ENCODE measurements around the gene DLG5. TPM values are rescaled to one million over a fixed set of nuclear protein-coding genes. Genes with fewer than 3 reads are reported as not detected.
A peak's percentile ranks its signal among the peaks of the same experiment; 100 is the strongest.

DLG5 gene
- total RNA-seq, 1 experiment from 2014 or later: 127 TPM

DNA sequence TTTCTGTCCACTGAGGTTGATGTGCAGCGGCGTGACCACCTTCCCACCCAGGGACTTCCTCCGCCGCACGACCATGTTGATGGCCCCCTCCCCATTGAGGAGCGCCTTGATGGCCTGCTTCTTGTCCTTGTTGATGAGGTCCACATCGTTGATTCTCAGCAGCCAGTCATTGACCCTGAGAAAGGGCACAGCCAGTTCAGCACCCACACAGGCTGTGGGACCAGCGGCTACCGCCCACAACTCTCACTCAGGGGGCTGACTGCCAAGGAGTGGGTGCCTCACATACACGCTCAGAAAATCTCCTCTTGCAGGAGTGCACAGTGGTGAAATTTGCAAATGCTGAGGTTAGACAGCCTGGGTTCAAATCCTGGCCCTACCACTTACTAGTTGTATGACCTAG, 97.2 kb downstream of the DLG5 start:
- TF ChIP-seq, protein P1, sequence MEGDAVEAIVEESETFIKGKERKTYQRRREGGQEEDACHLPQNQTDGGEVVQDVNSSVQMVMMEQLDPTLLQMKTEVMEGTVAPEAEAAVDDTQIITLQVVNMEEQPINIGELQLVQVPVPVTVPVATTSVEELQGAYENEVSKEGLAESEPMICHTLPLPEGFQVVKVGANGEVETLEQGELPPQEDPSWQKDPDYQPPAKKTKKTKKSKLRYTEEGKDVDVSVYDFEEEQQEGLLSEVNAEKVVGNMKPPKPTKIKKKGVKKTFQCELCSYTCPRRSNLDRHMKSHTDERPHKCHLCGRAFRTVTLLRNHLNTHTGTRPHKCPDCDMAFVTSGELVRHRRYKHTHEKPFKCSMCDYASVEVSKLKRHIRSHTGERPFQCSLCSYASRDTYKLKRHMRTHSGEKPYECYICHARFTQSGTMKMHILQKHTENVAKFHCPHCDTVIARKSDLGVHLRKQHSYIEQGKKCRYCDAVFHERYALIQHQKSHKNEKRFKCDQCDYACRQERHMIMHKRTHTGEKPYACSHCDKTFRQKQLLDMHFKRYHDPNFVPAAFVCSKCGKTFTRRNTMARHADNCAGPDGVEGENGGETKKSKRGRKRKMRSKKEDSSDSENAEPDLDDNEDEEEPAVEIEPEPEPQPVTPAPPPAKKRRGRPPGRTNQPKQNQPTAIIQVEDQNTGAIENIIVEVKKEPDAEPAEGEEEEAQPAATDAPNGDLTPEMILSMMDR (IDR thresholded peaks at IDR 0.05; ENCODE audit: unreplicated experiment): no peak
- ChIA-PET POLR2A (no interaction called here), CTCF (no interaction called here)
- intact Hi-C loops (cut with micrococcal nuclease): no loop called here
- no peak overlapping the region for H3K4me3 Mint-ChIP-seq (ENCODE audit: unreplicated experiment)
- H3K36me3 Mint-ChIP-seq (ENCODE audit: insufficient read depth, unreplicated experiment): peaks cover 100% of the 10 kb centered on the region
- H3K4me1 Mint-ChIP-seq (ENCODE audit: insufficient read depth, unreplicated experiment): no peaks in the 10 kb centered on the region
- no peak overlapping the region for H3K27ac Mint-ChIP-seq (ENCODE audit: low read depth, unreplicated experiment)
- H3K27me3 Mint-ChIP-seq (ENCODE audit: insufficient read depth, unreplicated experiment): no peaks in the 10 kb centered on the region
- no peaks in the 10 kb centered on the region for H3K9me3 Mint-ChIP-seq (ENCODE audit: unreplicated experiment)
- no TSS peak for BruUV-seq (replicated peaks)
- DNase-seq (ENCODE audit: unreplicated experiment): no peak

DNA sequence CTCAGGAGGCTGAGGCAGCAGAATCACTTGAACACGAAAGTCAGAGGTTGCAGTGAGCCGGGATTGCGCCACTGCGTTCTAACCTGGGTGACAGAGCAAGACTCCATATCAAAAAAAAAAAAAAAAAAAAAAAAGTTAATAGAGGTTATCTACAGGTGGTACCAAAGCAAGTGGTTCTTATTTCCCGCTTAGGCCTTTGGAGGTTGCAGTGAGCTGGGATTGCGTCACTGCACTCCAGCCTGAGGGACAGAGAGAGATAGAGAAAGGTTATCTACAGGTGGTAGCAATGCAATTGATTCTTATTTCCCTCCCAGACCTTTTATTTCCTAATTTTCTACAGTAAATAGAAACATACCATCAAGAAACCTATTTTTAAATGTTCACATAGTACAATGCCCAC, 98.2 kb downstream of the DLG5 start:
- H3K36me3 Mint-ChIP-seq (ENCODE audit: insufficient read depth, unreplicated experiment): peaks cover 100% of the 10 kb centered on the region
- no peak for DNase-seq (ENCODE audit: unreplicated experiment)
- BruUV-seq (replicated peaks): no TSS peak
- no peaks in the 10 kb centered on the region for H3K4me1 Mint-ChIP-seq (ENCODE audit: insufficient read depth, unreplicated experiment)
- no peaks in the 10 kb centered on the region for H3K27me3 Mint-ChIP-seq (ENCODE audit: insufficient read depth, unreplicated experiment)
- ChIA-PET CTCF (interaction anchor here (0.6 kb wide), 1 partner anchor 1452 kb away, joined by 4 read pairs; no protein-coding TSS in a partner anchor), POLR2A (interaction anchor here (0.8 to 1.0 kb wide), 2 partner anchors 12 to 44 kb away, joined by 3 to 4 read pairs; no protein-coding TSS in a partner anchor)
- no peaks in the 10 kb centered on the region for H3K9me3 Mint-ChIP-seq (ENCODE audit: unreplicated experiment)
- H3K27ac Mint-ChIP-seq (ENCODE audit: low read depth, unreplicated experiment): no peak overlapping the region
- TF ChIP-seq, protein P1 (IDR thresholded peaks at IDR 0.05; ENCODE audit: unreplicated experiment): no peak
- intact Hi-C loops (cut with micrococcal nuclease): no loop called here
- no peak overlapping the region for H3K4me3 Mint-ChIP-seq (ENCODE audit: unreplicated experiment)

GRCh38 chr10:77827366-77827765, 99.2 kb downstream of the DLG5 start:
- Mint-ChIP-seq H3K9me3 (ENCODE audit: unreplicated experiment) (no peaks in the 10 kb centered on the region), H3K4me1 (ENCODE audit: insufficient read depth, unreplicated experiment) (no peaks in the 10 kb centered on the region), H3K36me3 (ENCODE audit: insufficient read depth, unreplicated experiment) (peaks cover 100% of the 10 kb centered on the region), H3K27me3 (ENCODE audit: insufficient read depth, unreplicated experiment) (no peaks in the 10 kb centered on the region), H3K4me3 (ENCODE audit: unreplicated experiment) (no peak overlapping the region), H3K27ac (ENCODE audit: low read depth, unreplicated experiment) (peak overlapping the region; percentile 42)
- ChIA-PET POLR2A (interaction anchor here (1.0 kb wide), 1 partner anchor 13 kb away, joined by 3 read pairs; no protein-coding TSS in a partner anchor), CTCF (interaction anchor here (0.6 kb wide), 1 partner anchor 637 kb away, joined by 3 read pairs; no protein-coding TSS in a partner anchor)
- DNase-seq (ENCODE audit: unreplicated experiment): no peak
- intact Hi-C loops (cut with micrococcal nuclease): no loop called here
- TF ChIP-seq, protein P1 (IDR thresholded peaks at IDR 0.05; ENCODE audit: unreplicated experiment): no peak
- no TSS peak for BruUV-seq (replicated peaks)

- no peaks in the 10 kb centered on the region for H3K4me1 Mint-ChIP-seq (ENCODE audit: insufficient read depth, unreplicated experiment)
- BruUV-seq (replicated peaks): no TSS peak
- H3K36me3 Mint-ChIP-seq (ENCODE audit: insufficient read depth, unreplicated experiment): peaks cover 100% of the 10 kb centered on the region
- TF ChIP-seq, protein P1 (IDR thresholded peaks at IDR 0.05; ENCODE audit: unreplicated experiment): no peak
- no peaks in the 10 kb centered on the region for H3K9me3 Mint-ChIP-seq (ENCODE audit: unreplicated experiment)
- DNase-seq (ENCODE audit: unreplicated experiment): no peak
- intact Hi-C loops (cut with micrococcal nuclease): no loop called here
- POLR2A ChIA-PET: interaction anchor here (1.1 to 1.6 kb wide), 2 partner anchors 16 to 194 kb away, joined by 3 read pairs; no protein-coding TSS in a partner anchor
- CTCF ChIA-PET: interaction anchor here (0.6 kb wide), 1 partner anchor 163 kb away, joined by 3 read pairs; no protein-coding TSS in a partner anchor
- no peak overlapping the region for H3K27ac Mint-ChIP-seq (ENCODE audit: low read depth, unreplicated experiment)
- H3K4me3 Mint-ChIP-seq (ENCODE audit: unreplicated experiment): no peak overlapping the region
- H3K27me3 Mint-ChIP-seq (ENCODE audit: insufficient read depth, unreplicated experiment): no peaks in the 10 kb centered on the region
These were observed 100.6 kb downstream of the DLG5 start for GRCh38 chr10:77825965-77826364.

Measured in MCF 10A (cell line).